Right atrium auricular region (tissue), 2 donors: ENCODE measurements around the gene LGALS7. TPM values are rescaled to one million over a fixed set of nuclear protein-coding genes. Genes with fewer than 3 reads are reported as not detected.
"Not testable (repeated sequence)": the region's sequence is repeated elsewhere in the genome, so short reads cannot be mapped to it uniquely, and the experiment has no call there.

Source experiments
- DNase-seq: peaks from one replicate; pipeline ENCODE4 v3.0.0-alpha.2; 2019; ENCODE audit warnings: low spot score
- H3K27ac ChIP-seq, 2 donors: fragments of 200-600 bp; sonication (generic); 1 replicate in 1 of 2; 2 replicates in 1 of 2; pipeline ENCODE4 v1.5.1; 2016 to 2019
- H3K27me3 ChIP-seq, 2 donors: fragments of 200-600 bp; sonication (generic); one replicate each; pipeline versions ENCODE4 v1.5.1 to v1.6.0; 2017 to 2019
- H3K36me3 ChIP-seq: fragments of 200-600 bp; sonication (generic); one replicate; pipeline ENCODE4 v1.5.1; 2016
- H3K4me1 ChIP-seq, 2 donors: fragments of 200-600 bp; sonication (generic); one replicate each; pipeline versions ENCODE4 v1.5.1 to v1.6.0; 2017 to 2019
- H3K4me3 ChIP-seq, 2 donors: fragments of 200-600 bp; sonication (generic); 1 replicate in 1 of 2; 2 replicates in 1 of 2; pipeline ENCODE4 v1.5.1; 2017 to 2019; ENCODE audit warnings: mild to moderate bottlenecking in 1 of 2, moderate library complexity in 1 of 2
- H3K9me3 ChIP-seq, 2 donors: fragments of 200-600 bp; sonication (generic); one replicate each; pipeline ENCODE4 v1.5.1; 2019
- CTCF ChIP-seq, 2 donors: fragments of 200-600 bp; sonication (generic); IDR thresholded peaks; one replicate each; pipeline ENCODE4 v1.5.1; 2019; ENCODE audit warnings: antibody characterized with exemption in 2 of 2
- total RNA-seq, 2 donors: library from RNA; depleted of rRNA; stranded (reverse); fragments of >200 nt; gene quantifications; one replicate each; pipeline ENCODE4 v1.1.0, GENCODE V29; 2016

The LGALS7 gene
- total RNA-seq, 2 donors from 2014 or later: not detected

- Histone ChIP-seq H3K4me1 (no peaks in the 10 kb centered on the region), H3K27me3 (no peaks in the 10 kb centered on the region), H3K36me3 (peaks cover 6% of the 10 kb centered on the region), H3K27ac (no peak overlapping the region), H3K9me3 (no peaks in the 10 kb centered on the region), H3K4me3 (no peak overlapping the region)
- no peak for DNase-seq
- no peak for TF ChIP-seq CTCF (IDR thresholded peaks at IDR 0.05)
Observed at GRCh38 chr19:38801359-38802095, 28.2 kb upstream of the LGALS7 start.

GRCh38 chr19:38800577-38801347 lies 27.4 kb upstream of the LGALS7 start:
- Histone ChIP-seq H3K4me1 (no peaks in the 10 kb centered on the region), H3K36me3 (peaks cover 6% of the 10 kb centered on the region), H3K27ac (no peak overlapping the region), H3K27me3 (no peaks in the 10 kb centered on the region), H3K9me3 (no peaks in the 10 kb centered on the region), H3K4me3 (no peak overlapping the region)
- no peak for TF ChIP-seq CTCF (IDR thresholded peaks at IDR 0.05)
- no peak for DNase-seq

GRCh38 chr19:38799104-38799503 lies 25.8 kb upstream of the LGALS7 start:
- H3K27me3 ChIP-seq: no peaks in the 10 kb centered on the region
- no peak overlapping the region for H3K4me3 ChIP-seq
- H3K4me1 ChIP-seq: no peaks in the 10 kb centered on the region
- H3K36me3 ChIP-seq: peaks cover 6% of the 10 kb centered on the region
- no peaks in the 10 kb centered on the region for H3K9me3 ChIP-seq
- no peak overlapping the region for H3K27ac ChIP-seq
- TF ChIP-seq CTCF (IDR thresholded peaks at IDR 0.05): no peak
- no peak for DNase-seq

- H3K27me3 ChIP-seq, DNase-seq, H3K27ac ChIP-seq, H3K4me1 ChIP-seq, H3K9me3 ChIP-seq, H3K4me3 ChIP-seq, H3K36me3 ChIP-seq: not testable (repeated sequence)
Observed at GRCh38 chr19:38797781-38798180, 24.5 kb upstream of the LGALS7 start.

- H3K27ac ChIP-seq: no peak overlapping the region
Observed at GRCh38 chr19:38796154-38796553, 22.8 kb upstream of the LGALS7 start.

More at GRCh38 chr19:38796154-38796553, 22.8 kb upstream of the LGALS7 start:
- no peak for TF ChIP-seq CTCF (IDR thresholded peaks at IDR 0.05)
- no peak for DNase-seq
- Histone ChIP-seq H3K4me3 (no peak overlapping the region), H3K4me1 (no peaks in the 10 kb centered on the region), H3K36me3 (no peaks in the 10 kb centered on the region), H3K27me3 (no peaks in the 10 kb centered on the region), H3K9me3 (no peaks in the 10 kb centered on the region)
